Liver (tissue), 9 donors: Measurements from ENCODE around the gene CNTN1. TPM values are rescaled to one million over a fixed set of nuclear protein-coding genes. Genes with fewer than 3 reads are reported as not detected.

Experiments used
- DNase-seq: peaks from one replicate; pipeline ENCODE4 v3.0.0-alpha.2; 2017; ENCODE audit warnings: low spot score
- H3K27ac ChIP-seq, 2 donors: one replicate each; pipeline ENCODE4 v1.7.0; 2013; ENCODE audit warnings: inconsistent platforms in 2 of 2, low read length in 2 of 2, control low read depth in 1 of 2, low read depth in 1 of 2, mild to moderate bottlenecking in 1 of 2
- H3K27me3 ChIP-seq, 4 donors: one replicate each; pipeline versions ENCODE4 v1.6.1 to v1.7.0; 2013; ENCODE audit warnings: low read length in 3 of 4, inconsistent platforms in 1 of 4, mild to moderate bottlenecking in 1 of 4, moderate library complexity in 1 of 4; ENCODE audit not compliant: control insufficient read depth in 4 of 4, insufficient read depth in 4 of 4
- H3K36me3 ChIP-seq, 4 donors: one replicate each; pipeline versions ENCODE4 v1.6.1 to v1.7.0; 2013; ENCODE audit warnings: low read length in 3 of 4, mild to moderate bottlenecking in 3 of 4, low read depth in 1 of 4, moderate library complexity in 1 of 4; ENCODE audit not compliant: control insufficient read depth in 4 of 4, insufficient read depth in 3 of 4
- H3K4me1 ChIP-seq, 4 donors: one replicate each; pipeline versions ENCODE4 v1.6.1 to v1.7.0; 2013; ENCODE audit warnings: low read length in 3 of 4, mild to moderate bottlenecking in 3 of 4, moderate library complexity in 1 of 4; ENCODE audit not compliant: control insufficient read depth in 4 of 4, insufficient read depth in 4 of 4
- H3K4me3 ChIP-seq, 3 donors: one replicate each; pipeline versions ENCODE4 v1.6.1 to v1.7.0; 2013; ENCODE audit warnings: low read length in 3 of 3, control low read depth in 1 of 3, low read depth in 1 of 3, mild to moderate bottlenecking in 1 of 3
- H3K9ac ChIP-seq, 2 donors: one replicate each; pipeline ENCODE4 v1.7.0; 2013; ENCODE audit warnings: low read length in 2 of 2, mild to moderate bottlenecking in 2 of 2, moderate library complexity in 2 of 2, control low read depth in 1 of 2, low read depth in 1 of 2
- H3K9me3 ChIP-seq, 4 donors: one replicate each; pipeline versions ENCODE4 v1.6.1 to v1.7.0; 2013; ENCODE audit warnings: low read length in 3 of 4; ENCODE audit not compliant: control insufficient read depth in 4 of 4
- ATF3 ChIP-seq: IDR thresholded peaks from 2 replicates; pipeline ENCODE4 v1.6.1; 2016; ENCODE audit warnings: antibody characterized with exemption
- EGR1 ChIP-seq, 2 donors: IDR thresholded peaks; 2 replicates each; pipeline ENCODE4 v1.6.1; 2016 to 2018; ENCODE audit warnings: antibody characterized with exemption in 2 of 2, low read depth in 2 of 2
- FOXA1 ChIP-seq: IDR thresholded peaks from 2 replicates; pipeline ENCODE4 v1.6.1; 2016; ENCODE audit warnings: antibody characterized with exemption
- FOXA2 ChIP-seq: IDR thresholded peaks from 2 replicates; pipeline ENCODE4 v1.6.1; 2016; ENCODE audit warnings: antibody characterized with exemption
- GABPA ChIP-seq, 2 donors: IDR thresholded peaks in 1 of 2; conservative IDR thresholded peaks in 1 of 2; 2 replicates each; pipeline ENCODE4 v1.6.1; 2016; ENCODE audit warnings: antibody characterized with exemption in 2 of 2, mild to moderate bottlenecking in 1 of 2, moderate library complexity in 1 of 2
- HNF4A ChIP-seq, 2 donors: conservative IDR thresholded peaks; 2 replicates each; pipeline ENCODE4 v1.6.1; 2016; ENCODE audit warnings: antibody characterized with exemption in 2 of 2, mild to moderate bottlenecking in 2 of 2
- HNF4G ChIP-seq: IDR thresholded peaks from 2 replicates; pipeline ENCODE4 v1.6.1; 2016; ENCODE audit warnings: antibody characterized with exemption
- JUND ChIP-seq, 2 donors: IDR thresholded peaks; 2 replicates each; pipeline ENCODE4 v1.6.1; 2016; ENCODE audit warnings: antibody characterized with exemption in 2 of 2
- MAX ChIP-seq: IDR thresholded peaks from 2 replicates; pipeline ENCODE4 v1.6.1; 2016; ENCODE audit warnings: antibody characterized with exemption
- NR2F2 ChIP-seq: IDR thresholded peaks from 2 replicates; pipeline ENCODE4 v1.6.1; 2016; ENCODE audit warnings: antibody characterized with exemption
- RAD21 ChIP-seq, 2 donors: IDR thresholded peaks; 2 replicates each; pipeline ENCODE4 v1.6.1; 2016; ENCODE audit warnings: antibody characterized with exemption in 2 of 2, mild to moderate bottlenecking in 2 of 2
- REST ChIP-seq: IDR thresholded peaks from 2 replicates; pipeline ENCODE4 v1.6.1; 2016; ENCODE audit warnings: antibody characterized with exemption, mild to moderate bottlenecking
- RXRA ChIP-seq, 2 donors: IDR thresholded peaks; 2 replicates each; pipeline ENCODE4 v1.6.1; 2017 to 2018; ENCODE audit warnings: antibody characterized with exemption in 2 of 2, mild to moderate bottlenecking in 1 of 2
- SP1 ChIP-seq: IDR thresholded peaks from 2 replicates; pipeline ENCODE4 v1.6.1; 2018; ENCODE audit warnings: antibody characterized with exemption, mild to moderate bottlenecking
- TAF1 ChIP-seq: conservative IDR thresholded peaks from 2 replicates; pipeline ENCODE4 v1.6.1; 2016; ENCODE audit warnings: antibody characterized with exemption, mild to moderate bottlenecking
- YY1 ChIP-seq: IDR thresholded peaks from 2 replicates; pipeline ENCODE4 v1.6.1; 2016; ENCODE audit warnings: antibody characterized with exemption, mild to moderate bottlenecking
- ZBTB33 ChIP-seq: IDR thresholded peaks from 2 replicates; pipeline ENCODE4 v1.6.1; 2016; ENCODE audit warnings: antibody characterized with exemption
- WGBS: extraction: QIAGEN DNeasy Blood & Tissue Kit; methylation state at CpG from one replicate; pipeline ENCODE4 v1.1.7; 2013; 5-methylcytosine and 5-hydroxymethylcytosine counted together
- polyA plus RNA-seq, 2 donors: library from polyadenylated mRNA; stranded (reverse) in 1 of 2; unstranded in 1 of 2; fragments of 200-250 nt in 1 of 2; fragments of >200 nt in 1 of 2; fragmentation: Nextera tagmentation in 1 of 2; extraction: Ambion mirVana in 1 of 2; gene quantifications; one replicate each; pipeline versions ENCODE4 v1.2.1 to v1.2.3, GENCODE V29; 2013 to 2015
- total RNA-seq, 2 donors: library from RNA; depleted of rRNA; stranded (reverse); fragments of >200 nt; gene quantifications; one replicate each; pipeline ENCODE4 v1.2.3, GENCODE V29; 2014
- donor health status: healthy.
- donor health status: healthy.
- donor health status: healthy.
- donor health status: healthy.
- donor health status: healthy.

Gene CNTN1
- total and polyA plus RNA-seq, 4 donors = 0.03 to 1.2 (median 0.43) TPM

GRCh38 chr12:41018010-41018409, 325.8 kb downstream of the CNTN1 start:
- Histone ChIP-seq H3K9me3 (peaks cover 0 to 2% (median 0%) of the 10 kb centered on the region in 4 donors), H3K27me3 (peaks cover 0 to 3% (median 0%) of the 10 kb centered on the region in 4 donors), H3K4me1 (peaks cover 0 to 2% (median 0%) of the 10 kb centered on the region in 4 donors), H3K36me3 (no peaks in the 10 kb centered on the region), H3K4me3 (no peak overlapping the region), H3K27ac (no peak overlapping the region), H3K9ac (no peak overlapping the region)
- 42% methylated on average over 5 of the region's 5 CpGs for WGBS
- no peak for TF ChIP-seq EGR1 (IDR thresholded peaks at IDR 0.05; ENCODE audit: low read depth in 2 of 2)
- TF ChIP-seq FOXA1 = peak; percentile 64
- peak; percentile 36 for TF ChIP-seq MAX
- peak; percentile 77 for TF ChIP-seq FOXA2
- peak; percentile 42 to 74 for TF ChIP-seq RXRA (IDR thresholded peaks at IDR 0.05)
- no peak for TF ChIP-seq TAF1
- TF ChIP-seq ATF3 = no peak
- TF ChIP-seq RAD21 (IDR thresholded peaks at IDR 0.05) = peak in 1 of 2 donors; percentile 10
- no peak for TF ChIP-seq SP1
- peak; percentile 48 to 68 for TF ChIP-seq HNF4A (conservative IDR thresholded peaks at IDR 0.05)
- TF ChIP-seq REST = no peak
- no peak for DNase-seq

GRCh38 chr12:41019461-41019860, 327.2 kb downstream of the CNTN1 start:
- Histone ChIP-seq H3K27me3 (peaks cover 0 to 8% (median 0%) of the 10 kb centered on the region in 4 donors), H3K4me3 (no peak overlapping the region), H3K9me3 (peaks cover 0 to 2% (median 0%) of the 10 kb centered on the region in 4 donors), H3K27ac (no peak overlapping the region), H3K36me3 (no peaks in the 10 kb centered on the region), H3K4me1 (peaks cover 0 to 2% (median 0%) of the 10 kb centered on the region in 4 donors), H3K9ac (no peak overlapping the region)
- DNase-seq = no peak
- no peak for TF ChIP-seq YY1
- no peak for TF ChIP-seq EGR1 (IDR thresholded peaks at IDR 0.05; ENCODE audit: low read depth in 2 of 2)
- TF ChIP-seq NR2F2 = no peak
- TF ChIP-seq ATF3 = no peak
- no peak for TF ChIP-seq RAD21 (IDR thresholded peaks at IDR 0.05)
- TF ChIP-seq TAF1 = no peak
- no peak for TF ChIP-seq HNF4A (conservative IDR thresholded peaks at IDR 0.05)
- TF ChIP-seq GABPA (IDR thresholded peaks at IDR 0.05 in 1 of 2, conservative IDR thresholded peaks at IDR 0.05 in 1 of 2) = no peak

GRCh38 chr12:41023836-41024235, 331.6 kb downstream of the CNTN1 start:
- H3K27me3 ChIP-seq = peaks cover 0 to 8% (median 0%) of the 10 kb centered on the region in 4 donors
- no peak overlapping the region for H3K9ac ChIP-seq
- peaks cover 0 to 2% (median 0%) of the 10 kb centered on the region in 4 donors for H3K9me3 ChIP-seq
- WGBS = 23% methylated on average over 1 of the region's 1 CpG
- no peak for TF ChIP-seq ATF3
- no peak for TF ChIP-seq RXRA (IDR thresholded peaks at IDR 0.05)
- no peak for TF ChIP-seq GABPA (IDR thresholded peaks at IDR 0.05 in 1 of 2, conservative IDR thresholded peaks at IDR 0.05 in 1 of 2)
- TF ChIP-seq HNF4G = no peak
- TF ChIP-seq TAF1 = no peak
- no peak for TF ChIP-seq SP1
- no peak for TF ChIP-seq ZBTB33
- no peak for TF ChIP-seq FOXA2
- TF ChIP-seq RAD21 (IDR thresholded peaks at IDR 0.05) = no peak
- no peak for TF ChIP-seq JUND (IDR thresholded peaks at IDR 0.05)
- no peak for TF ChIP-seq NR2F2
- DNase-seq = no peak
- no peak overlapping the region for H3K27ac ChIP-seq
- no peaks in the 10 kb centered on the region for H3K36me3 ChIP-seq
- no peaks in the 10 kb centered on the region for H3K4me1 ChIP-seq
- H3K4me3 ChIP-seq = no peak overlapping the region
